Panc1 (cell line): ENCODE data around the gene EME1.

Experiments
- CTCF ChIP-seq: fragments of 450-650 bp; IDR thresholded peaks from 2 replicates; pipeline ENCODE4 v1.5.1; 2017; ENCODE audit warnings: mild to moderate bottlenecking
- POLR2AphosphoS5 ChIP-seq: IDR thresholded peaks from 2 replicates; pipeline ENCODE4 v1.6.1; 2012; ENCODE audit warnings: mild to moderate bottlenecking, low read depth, low read length, moderate library complexity
- REST ChIP-seq, 2 experiments: IDR thresholded peaks; 2 replicates each; pipeline ENCODE4 v1.6.1; 2011 to 2012; ENCODE audit warnings: low read depth in 2 of 2, control low read depth in 1 of 2, low read length in 1 of 2, mild to moderate bottlenecking in 1 of 2, moderate library complexity in 1 of 2; ENCODE audit not compliant: insufficient read depth in 1 of 2
- SIN3A ChIP-seq: IDR thresholded peaks from 2 replicates; pipeline ENCODE4 v1.6.1; 2012; ENCODE audit warnings: low read depth, mild to moderate bottlenecking, low read length, moderate library complexity, borderline replicate concordance; ENCODE audit not compliant: insufficient read depth
- TCF7L2 ChIP-seq: IDR thresholded peaks from 2 replicates; pipeline ENCODE4 v1.6.1; 2011; ENCODE audit warnings: mild to moderate bottlenecking, low read depth, low read length, inconsistent platforms

GRCh38 chr17:50352693-50353599 is 20.1 kb upstream of the EME1 start:
- TF ChIP-seq CTCF, result no peak
- no peak for TF ChIP-seq REST (IDR thresholded peaks at IDR 0.05; ENCODE audit: insufficient read depth in 1 of 2, low read depth in 2 of 2, low read length in 1 of 2)
- TF ChIP-seq POLR2AphosphoS5, result no peak
- TF ChIP-seq SIN3A, result no peak
- no peak for TF ChIP-seq TCF7L2
